SK-N-MC (cell line): ENCODE measurements around the gene MPV17L2.

ENCODE experiments used
- DNase-seq: peaks from one replicate; pipeline ENCODE4 v3.0.0-alpha.2; 2011; ENCODE audit warnings: low read depth, low spot score
- H3K27ac ChIP-seq: fragments of 200-600 bp; sonication (generic); 2 replicates; pipeline ENCODE4 v1.5.1; 2016; ENCODE audit warnings: mixed run types
- H3K36me3 ChIP-seq: fragments of 200-600 bp; sonication (generic); 2 replicates; pipeline ENCODE4 v1.6.1; 2017; ENCODE audit warnings: antibody characterized with exemption, low read length, mixed read lengths; ENCODE audit not compliant: insufficient read depth
- H3K4me3 ChIP-seq: fragments of 200-600 bp; sonication (generic); 2 replicates; pipeline ENCODE4 v1.5.1; 2016
- H3K9ac ChIP-seq: fragments of 200-600 bp; sonication (generic); 2 replicates; pipeline ENCODE4 v1.8.0; 2017; ENCODE audit warnings: mixed run types, mixed read lengths; ENCODE audit not compliant: insufficient read length
- H3K9me3 ChIP-seq: fragments of 200-600 bp; sonication (generic); 2 replicates; pipeline ENCODE4 v1.6.1; 2017; ENCODE audit warnings: low read depth, mild to moderate bottlenecking, antibody characterized with exemption, low read length, moderate library complexity, mixed read lengths
- EZH2 ChIP-seq: fragments of 200-600 bp; sonication (generic); IDR thresholded peaks from one replicate; pipeline ENCODE4 v1.6.1; 2017; ENCODE audit warnings: antibody characterized with exemption
- FOXP2 ChIP-seq: optimal IDR thresholded peaks from 2 replicates; pipeline ENCODE3; 2011; ENCODE audit warnings: mild to moderate bottlenecking, moderate library complexity; ENCODE audit not compliant: insufficient read depth; ENCODE audit errors: extremely low read length, control extremely low read depth
- POLR2AphosphoS5 ChIP-seq: IDR thresholded peaks from 2 replicates; pipeline ENCODE4 v1.6.1; 2012; ENCODE audit warnings: mild to moderate bottlenecking, low read depth, low read length, borderline replicate concordance

MPV17L2 gene

DNA sequence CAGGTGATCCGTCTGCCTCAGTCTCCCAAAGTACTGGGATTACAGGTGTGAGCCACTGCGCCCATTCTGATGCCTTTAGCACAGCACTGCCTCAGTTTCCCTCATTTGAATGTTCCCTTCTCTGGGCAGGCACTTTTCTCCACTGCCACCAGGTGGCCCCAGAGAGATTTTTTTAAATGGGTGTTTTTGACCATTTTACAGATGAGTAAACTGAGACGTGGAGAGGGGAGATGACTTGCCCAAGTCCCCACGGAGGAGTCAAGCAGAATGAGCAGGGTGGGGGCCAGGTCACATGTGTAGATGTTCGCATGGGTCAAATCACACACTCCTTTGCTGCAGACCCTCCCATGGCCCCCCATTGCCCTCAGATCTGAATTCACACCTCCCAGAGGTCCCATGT, 36.5 kb downstream of the MPV17L2 start:
- TF ChIP-seq EZH2 (no peak), FOXP2 (no peak), POLR2AphosphoS5 (no peak)
- no peaks in the 10 kb centered on the region for H3K36me3 ChIP-seq
- no peak overlapping the region for H3K9ac ChIP-seq
- no peak overlapping the region for H3K27ac ChIP-seq
- no peaks in the 10 kb centered on the region for H3K9me3 ChIP-seq
- no peak overlapping the region for H3K4me3 ChIP-seq
- DNase-seq = no peak

DNA sequence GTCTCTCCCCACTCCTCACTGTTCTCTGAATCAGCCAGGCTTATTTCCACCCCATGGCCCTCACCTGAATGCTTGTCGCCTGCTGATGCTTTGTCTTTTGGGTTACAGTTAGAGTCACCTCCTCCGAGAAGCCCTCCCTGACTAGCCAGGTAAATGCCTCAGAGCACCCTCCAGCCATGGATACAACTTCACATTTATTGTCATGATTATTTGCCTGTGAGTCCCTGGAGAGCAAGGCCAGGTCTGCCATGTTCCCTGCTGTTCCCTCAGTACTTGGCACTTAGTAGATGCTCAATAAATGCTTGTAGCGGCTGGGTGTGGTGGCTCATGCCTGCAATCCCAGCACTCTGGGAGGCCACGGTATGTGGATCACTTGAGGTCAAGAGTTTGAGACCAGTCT, 36.9 kb downstream of the MPV17L2 start:
- Histone ChIP-seq H3K27ac (no peak overlapping the region), H3K4me3 (no peak overlapping the region), H3K36me3 (no peaks in the 10 kb centered on the region), H3K9ac (no peak overlapping the region), H3K9me3 (no peaks in the 10 kb centered on the region)
- DNase-seq = no peak
- TF ChIP-seq POLR2AphosphoS5 (no peak), EZH2 (no peak), FOXP2 (no peak)

DNA sequence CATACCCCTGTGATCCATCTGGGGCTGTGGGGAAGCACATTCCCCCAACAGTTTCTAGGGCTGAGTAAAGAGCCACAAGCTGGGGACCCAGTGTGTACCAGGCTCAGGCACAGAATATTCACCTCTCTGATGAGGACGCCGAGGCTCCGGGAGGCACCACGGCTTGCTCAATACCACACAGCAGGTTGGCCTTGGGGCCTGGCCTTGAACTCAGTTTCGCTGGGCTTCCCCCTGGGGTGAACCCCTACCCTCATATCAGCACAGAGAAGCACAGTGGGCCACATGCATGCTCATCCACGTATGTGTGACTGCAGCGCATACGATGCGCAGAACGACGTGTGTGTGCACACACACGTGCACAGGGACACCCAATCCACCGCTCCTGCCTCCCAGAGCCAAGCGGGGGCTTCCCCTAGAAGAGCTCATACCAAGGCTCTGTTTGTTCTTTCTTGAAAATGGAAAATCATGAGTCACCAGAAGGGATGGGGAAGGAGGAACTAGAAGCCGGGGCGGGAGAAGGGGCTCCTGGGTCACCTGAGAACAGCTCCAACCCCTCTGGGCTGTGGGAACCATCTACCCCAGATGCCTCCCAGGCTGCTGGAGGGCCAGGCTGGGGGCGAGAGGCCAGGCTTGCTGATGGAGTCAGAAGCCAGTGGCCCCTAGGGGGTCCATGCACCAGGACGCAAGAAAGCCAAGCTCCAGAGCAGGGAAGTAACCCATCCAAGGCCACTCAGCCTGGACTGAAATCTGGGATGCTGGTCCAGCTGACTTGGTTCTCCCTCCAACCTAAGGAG, 38.1 kb downstream of the MPV17L2 start:
- H3K9me3 ChIP-seq = no peaks in the 10 kb centered on the region
- H3K4me3 ChIP-seq = no peak overlapping the region
- no peak for DNase-seq
- no peaks in the 10 kb centered on the region for H3K36me3 ChIP-seq
- H3K9ac ChIP-seq = no peak overlapping the region
- TF ChIP-seq EZH2 (no peak), FOXP2 (no peak), POLR2AphosphoS5 (no peak)
- H3K27ac ChIP-seq = no peak overlapping the region

DNA sequence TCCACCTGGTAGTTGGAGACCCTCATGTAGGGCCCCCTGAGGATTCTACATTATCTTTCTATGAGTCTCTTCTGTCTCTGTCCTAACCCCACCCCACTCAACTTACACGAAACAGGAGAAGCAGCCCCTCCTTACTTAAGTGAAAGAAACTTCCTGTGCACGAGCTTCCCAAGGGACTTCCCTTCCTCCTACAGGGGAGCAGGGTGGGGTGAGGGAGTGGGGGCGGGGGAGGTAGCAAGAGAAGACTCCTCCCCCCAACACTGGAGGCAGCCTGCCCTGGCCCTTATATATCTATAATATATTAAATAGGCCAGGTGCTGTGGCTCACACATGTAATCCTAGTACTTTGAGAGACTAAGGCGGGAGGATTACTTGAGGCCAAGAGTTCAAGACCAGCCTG, 38.8 kb downstream of the MPV17L2 start:
- Histone ChIP-seq H3K36me3 (no peaks in the 10 kb centered on the region), H3K4me3 (no peak overlapping the region), H3K9me3 (no peaks in the 10 kb centered on the region), H3K27ac (no peak overlapping the region), H3K9ac (no peak overlapping the region)
- peak; percentile 12 for DNase-seq
- TF ChIP-seq FOXP2 (no peak), POLR2AphosphoS5 (no peak), EZH2 (no peak)

DNA sequence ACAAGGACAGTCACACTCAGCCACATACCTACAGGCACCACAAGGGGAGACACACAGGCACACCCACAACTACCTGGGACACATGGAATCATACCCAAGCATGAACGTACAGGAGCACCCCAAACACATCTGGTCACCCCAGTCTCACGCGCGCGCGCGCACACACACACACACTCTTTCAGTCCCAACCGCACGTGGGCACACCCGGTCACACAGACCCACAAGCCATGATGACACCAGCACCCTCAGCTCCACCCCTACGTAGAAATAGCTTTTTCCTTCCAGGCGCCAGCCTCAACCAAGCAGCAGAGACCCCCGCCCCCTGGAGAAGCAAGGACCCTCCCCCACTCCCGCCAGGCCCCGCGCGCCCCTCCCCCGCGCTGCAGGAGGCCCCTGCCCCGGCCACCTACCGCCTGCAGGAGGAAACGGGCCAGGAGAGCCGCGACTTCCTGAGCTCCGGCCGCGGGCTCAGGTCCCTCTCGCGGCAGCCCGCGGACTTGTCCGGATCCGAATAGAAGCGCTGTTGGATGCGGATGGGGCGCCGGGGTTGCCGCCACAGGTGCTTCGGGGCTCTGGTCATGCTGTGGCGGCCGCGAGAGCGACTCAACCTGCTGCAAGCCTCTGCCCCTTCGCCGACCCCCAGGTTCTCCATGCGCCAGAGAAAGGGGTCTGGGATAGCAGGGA, 39.7 kb downstream of the MPV17L2 start:
- no peak for TF ChIP-seq POLR2AphosphoS5
- no peak for DNase-seq
- no peak overlapping the region for H3K4me3 ChIP-seq
- H3K27ac ChIP-seq = no peak overlapping the region
- H3K9me3 ChIP-seq = no peaks in the 10 kb centered on the region
- H3K36me3 ChIP-seq = no peaks in the 10 kb centered on the region
- H3K9ac ChIP-seq = no peak overlapping the region

DNA sequence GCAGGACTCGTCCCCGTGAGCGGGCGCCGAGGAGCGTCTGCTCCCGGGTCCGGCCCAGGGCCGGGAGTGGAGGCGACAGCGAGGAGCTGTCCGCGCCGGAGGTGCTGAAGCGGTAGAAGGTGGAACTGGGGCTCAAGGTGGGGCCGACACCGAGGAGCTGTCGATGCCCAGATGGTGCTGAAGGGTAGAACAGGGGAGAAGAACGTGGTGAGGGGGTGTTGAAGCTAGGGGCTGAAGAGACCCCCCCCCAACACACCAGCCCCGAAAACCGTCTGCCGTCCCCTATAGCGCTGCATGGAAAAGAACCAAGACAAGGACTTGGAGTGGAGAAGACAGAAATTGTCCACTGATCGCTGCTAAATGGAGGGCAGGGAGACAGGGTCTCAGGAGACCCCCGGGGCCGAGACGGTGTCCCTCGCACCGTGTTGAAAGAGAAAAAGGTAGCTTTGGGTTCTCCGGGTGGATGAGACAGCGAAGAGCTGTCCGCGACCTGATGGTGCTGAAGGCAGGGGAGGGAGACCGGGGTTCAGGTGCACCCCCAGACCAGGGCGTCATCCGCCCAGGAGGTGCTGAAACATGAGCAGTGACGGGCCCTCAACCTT, 40.3 kb downstream of the MPV17L2 start:
- H3K36me3 ChIP-seq = no peaks in the 10 kb centered on the region
- no peak overlapping the region for H3K27ac ChIP-seq
- H3K4me3 ChIP-seq = no peak overlapping the region
- no peaks in the 10 kb centered on the region for H3K9me3 ChIP-seq
- TF ChIP-seq POLR2AphosphoS5 = no peak
- TF ChIP-seq EZH2 = no peak
- TF ChIP-seq FOXP2 = no peak
- DNase-seq = no peak
- no peak overlapping the region for H3K9ac ChIP-seq

DNA sequence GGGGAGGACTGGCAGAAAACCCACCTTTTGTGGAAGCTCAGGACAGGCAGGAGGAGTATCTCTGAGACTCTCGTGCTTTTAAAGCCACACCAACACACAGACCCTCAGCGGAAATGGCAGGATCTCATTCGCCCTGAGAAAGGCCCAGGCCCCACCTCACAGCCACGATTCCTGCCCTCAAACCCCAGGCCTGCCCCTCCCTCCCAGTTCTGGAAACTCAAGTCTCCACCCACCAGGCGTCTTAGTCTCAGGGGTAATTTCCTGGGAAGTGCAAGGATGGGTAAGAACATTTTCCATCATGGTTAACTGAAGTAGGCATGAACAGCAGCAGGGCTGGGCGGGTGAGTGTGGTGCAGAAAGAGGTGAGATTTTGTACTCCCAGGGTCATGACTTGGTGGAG, 41.2 kb downstream of the MPV17L2 start:
- no peak overlapping the region for H3K9ac ChIP-seq
- H3K36me3 ChIP-seq = no peaks in the 10 kb centered on the region
- no peaks in the 10 kb centered on the region for H3K9me3 ChIP-seq
- no peak overlapping the region for H3K27ac ChIP-seq
- H3K4me3 ChIP-seq = no peak overlapping the region
- DNase-seq = no peak
- TF ChIP-seq FOXP2 (no peak), EZH2 (no peak), POLR2AphosphoS5 (no peak)

DNA sequence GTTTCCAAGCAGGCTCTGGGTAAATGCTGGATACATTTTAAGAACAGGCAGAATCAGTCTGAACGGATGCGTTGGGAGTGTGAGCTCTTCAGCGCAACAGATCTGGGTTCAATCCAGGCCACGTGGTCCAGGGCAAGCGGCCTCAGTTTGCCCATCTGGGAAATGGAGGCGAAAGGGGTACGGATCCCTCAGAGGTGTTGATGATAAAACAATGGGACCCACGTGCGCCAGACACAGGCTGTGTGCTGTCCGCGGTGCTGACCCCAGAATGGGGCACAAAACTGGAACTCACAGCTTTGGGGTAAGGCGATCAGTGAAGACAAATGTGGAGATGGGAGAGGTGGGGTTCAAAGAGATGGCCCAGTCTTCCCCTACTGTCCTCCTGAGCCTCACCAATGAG, 46.3 kb downstream of the MPV17L2 start:
- Histone ChIP-seq H3K27ac (no peak overlapping the region), H3K9ac (no peak overlapping the region), H3K9me3 (no peaks in the 10 kb centered on the region), H3K4me3 (no peak overlapping the region), H3K36me3 (no peaks in the 10 kb centered on the region)
- TF ChIP-seq EZH2 (no peak), POLR2AphosphoS5 (no peak), FOXP2 (no peak)
- no peak for DNase-seq
